Measurements from ENCODE around the gene PRKCE. TPM values are rescaled to one million over a fixed set of nuclear protein-coding genes. Genes with fewer than 3 reads are reported as not detected.

Gene PRKCE
- total and polyA plus RNA-seq, 2 of the 8 experiments (the other 6 are each of a cell fraction or from before 2014, with no cell fraction given), result 0.54 to 2.1 TPM

DNA sequence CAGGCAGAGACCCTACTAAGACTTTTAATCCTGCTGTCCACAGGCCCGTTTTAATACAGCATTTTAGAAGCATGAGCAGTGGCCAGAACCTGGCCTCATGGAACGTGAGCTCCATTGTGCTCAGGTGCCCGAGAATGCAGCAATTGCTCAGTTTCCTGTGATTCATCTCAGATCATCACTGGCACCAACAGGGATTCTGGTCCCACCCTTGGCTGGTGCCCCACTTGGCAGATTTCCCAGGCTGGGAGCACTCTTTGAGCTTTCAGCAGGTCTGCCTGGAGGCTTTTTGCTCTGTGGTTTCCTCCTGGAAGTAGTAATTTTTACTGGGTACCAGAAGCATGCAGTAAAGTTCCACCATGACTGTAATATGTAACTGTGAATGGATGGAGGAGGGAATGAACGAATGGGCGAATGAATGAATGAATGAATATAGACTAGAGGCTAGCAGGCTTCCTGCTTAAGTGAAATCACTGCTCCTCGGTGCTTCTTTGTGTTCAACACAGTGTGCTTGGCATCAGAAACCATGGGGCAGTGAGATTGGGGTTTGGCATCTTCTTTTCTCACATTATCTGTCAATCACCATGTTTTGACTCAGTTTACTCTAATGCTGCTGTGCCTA lies 312.9 kb downstream of the PRKCE start:
- no peak overlapping the region for H2BK5ac ChIP-seq (ENCODE audit: low read depth, low read length)
- no peaks in the 10 kb centered on the region for H3K36me3 ChIP-seq (ENCODE audit: control insufficient read depth in 2 of 4, insufficient read depth in 4 of 4, low read length in 3 of 4)
- no peak overlapping the region for H2AFZ ChIP-seq (ENCODE audit: low read length)
- no peak overlapping the region for H2BK15ac ChIP-seq (ENCODE audit: low read length)
- H4K8ac ChIP-seq (ENCODE audit: extremely low read depth, insufficient read depth, low read length), result no peak overlapping the region
- H4K5ac ChIP-seq (ENCODE audit: insufficient read length, low read depth, low read length), result no peak overlapping the region
- no peaks in the 10 kb centered on the region for H3K79me1 ChIP-seq (ENCODE audit: low read depth, low read length)
- no peak overlapping the region for H2BK12ac ChIP-seq (ENCODE audit: low read depth, low read length)
- H3K56ac ChIP-seq (replicated peaks; ENCODE audit: insufficient read length, low read depth, low read length), result no peak overlapping the region
- no peak overlapping the region for H2BK20ac ChIP-seq (ENCODE audit: low read length)
- no peak for DNase-seq (ENCODE audit: low read depth in 1 of 2, low spot score in 2 of 2)
- ChIA-PET POLR2A (ENCODE audit: partially characterized antibody) (no interaction called here), CTCF (ENCODE audit: partially characterized antibody) (interaction anchor here (1.0 to 1.2 kb wide), 2 partner anchors 10 to 402 kb away, joined by 3 read pairs; no protein-coding TSS in a partner anchor)
- H3K4me1 ChIP-seq (replicated peaks in 1 of 4; ENCODE audit: control insufficient read depth in 3 of 4, insufficient read depth in 4 of 4, low read length in 3 of 4), result no peaks in the 10 kb centered on the region; a peak in 4 of 7 replicates
- H3K27me3 ChIP-seq (replicated peaks in 1 of 4; ENCODE audit: control insufficient read depth in 3 of 4, extremely low read depth in 1 of 4, insufficient read depth in 3 of 4, low read length in 3 of 4), result no peaks in the 10 kb centered on the region
- FAIRE-seq, result no peak
- H3K9ac ChIP-seq (replicated peaks in 1 of 4; ENCODE audit: extremely low read depth in 1 of 4, low read depth in 3 of 4, low read length in 3 of 4), result no peak overlapping the region
- H3K4me2 ChIP-seq (ENCODE audit: insufficient read depth in 1 of 2, low read depth in 2 of 2, low read length in 2 of 2), result no peak overlapping the region
- H3K18ac ChIP-seq (ENCODE audit: extremely low read depth, low read length), result no peak overlapping the region
- H3K27ac ChIP-seq (ENCODE audit: low read depth, low read length), result no peak overlapping the region
- H3K23ac ChIP-seq (ENCODE audit: insufficient read length), result no peak overlapping the region
- H3K4ac ChIP-seq (replicated peaks; ENCODE audit: insufficient read length, low read depth, low read length), result no peak overlapping the region
- TF ChIP-seq CTBP2 (IDR thresholded peaks at IDR 0.05; ENCODE audit: borderline replicate concordance, insufficient read depth, insufficient read length, low read length) (no peak), TAF1 (IDR thresholded peaks at IDR 0.05; ENCODE audit: low read depth, low read length) (no peak), CEBPB (IDR thresholded peaks at IDR 0.05; ENCODE audit: low read depth, low read length) (no peak), KDM5A (IDR thresholded peaks at IDR 0.05; ENCODE audit: low read length) (no peak), KDM1A (IDR thresholded peaks at IDR 0.05; ENCODE audit: borderline replicate concordance, low read length) (no peak), TAF7 (optimal IDR thresholded peaks at IDR 0.05; ENCODE audit: borderline replicate concordance, low read depth, low read length) (no peak)
- TF ChIP-seq, protein P1, sequence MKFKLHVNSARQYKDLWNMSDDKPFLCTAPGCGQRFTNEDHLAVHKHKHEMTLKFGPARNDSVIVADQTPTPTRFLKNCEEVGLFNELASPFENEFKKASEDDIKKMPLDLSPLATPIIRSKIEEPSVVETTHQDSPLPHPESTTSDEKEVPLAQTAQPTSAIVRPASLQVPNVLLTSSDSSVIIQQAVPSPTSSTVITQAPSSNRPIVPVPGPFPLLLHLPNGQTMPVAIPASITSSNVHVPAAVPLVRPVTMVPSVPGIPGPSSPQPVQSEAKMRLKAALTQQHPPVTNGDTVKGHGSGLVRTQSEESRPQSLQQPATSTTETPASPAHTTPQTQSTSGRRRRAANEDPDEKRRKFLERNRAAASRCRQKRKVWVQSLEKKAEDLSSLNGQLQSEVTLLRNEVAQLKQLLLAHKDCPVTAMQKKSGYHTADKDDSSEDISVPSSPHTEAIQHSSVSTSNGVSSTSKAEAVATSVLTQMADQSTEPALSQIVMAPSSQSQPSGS (IDR thresholded peaks at IDR 0.05; ENCODE audit: low read length), result no peak
- no peaks in the 10 kb centered on the region for H4K20me1 ChIP-seq (replicated peaks in 1 of 2; ENCODE audit: control insufficient read depth in 1 of 2, insufficient read depth in 2 of 2, low read length in 2 of 2)
- H3K23me2 ChIP-seq (ENCODE audit: low read depth, low read length), result no peaks in the 10 kb centered on the region
- H2BK120ac ChIP-seq (replicated peaks; ENCODE audit: low read depth, low read length), result no peak overlapping the region
- H3K9me3 ChIP-seq (ENCODE audit: insufficient read depth in 2 of 2, low read depth in 1 of 2, low read length in 1 of 2), result no peaks in the 10 kb centered on the region
- no peak overlapping the region for H3K4me3 ChIP-seq (ENCODE audit: extremely low read depth in 1 of 4, insufficient read depth in 2 of 4, low read depth in 3 of 4, low read length in 4 of 4)
- no peaks in the 10 kb centered on the region for H3K79me2 ChIP-seq (ENCODE audit: control insufficient read depth in 1 of 2, insufficient read depth in 2 of 2, low read length in 2 of 2)
- H4K91ac ChIP-seq (replicated peaks; ENCODE audit: insufficient read length, low read length), result no peak overlapping the region
- 99 to 100% methylated on average over 2 to 6 of the region's 6 CpGs for WGBS, 2 experiments (ENCODE audit: extremely low coverage in 1 of 2, insufficient coverage in 1 of 2, insufficient read length in 1 of 2, insufficient replicate concordance in 2 of 2, low coverage in 1 of 2, low lambda C conversion rate in 2 of 2, missing lambda C conversion rate in 1 of 2)
- no peak overlapping the region for H3K14ac ChIP-seq (ENCODE audit: insufficient read length)
- H2AK5ac ChIP-seq (ENCODE audit: low read depth, low read length), result no peak overlapping the region
